HFF-Myc (cell line): Measurements from ENCODE around the gene TRPV6.

Experiments
- DNase-seq: peaks from one replicate; pipeline ENCODE4 v3.0.0-alpha.2; 2011; ENCODE audit warnings: low read depth; ENCODE audit errors: extremely low read depth
- H3K4me3 ChIP-seq: replicated peaks from 2 replicates; pipeline ENCODE4 v1.5.1; 2011; ENCODE audit warnings: low read depth, mild to moderate bottlenecking, control low read depth, low read length
- TF ChIP-seq, protein P1 (sequence below): IDR thresholded peaks from 2 replicates; pipeline ENCODE4 v1.5.1; 2012; ENCODE audit warnings: mild to moderate bottlenecking, low read depth, low read length, control low read depth; ENCODE audit errors: missing control alignments

The TRPV6 gene

DNA sequence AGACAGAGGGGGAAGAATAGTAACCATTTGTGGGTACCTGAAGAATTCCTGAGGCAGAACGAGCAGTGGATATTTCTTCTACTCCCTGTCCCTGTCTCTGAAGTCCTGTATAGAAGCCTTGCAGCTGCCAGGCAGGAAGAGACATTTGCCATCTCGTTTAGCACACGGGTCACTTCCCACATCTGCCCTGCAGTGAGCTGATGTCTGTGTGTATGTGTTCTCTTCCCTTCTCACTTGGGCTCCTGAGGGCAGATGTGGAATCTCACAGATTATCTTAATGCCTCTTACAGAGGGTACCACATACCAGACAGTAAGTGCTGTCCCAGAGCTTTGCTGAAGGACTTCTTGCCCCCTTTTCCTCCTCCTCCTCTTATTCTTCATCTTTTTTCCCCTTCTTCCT lies 14.1 kb upstream of the TRPV6 start:
- TF ChIP-seq, protein P1, sequence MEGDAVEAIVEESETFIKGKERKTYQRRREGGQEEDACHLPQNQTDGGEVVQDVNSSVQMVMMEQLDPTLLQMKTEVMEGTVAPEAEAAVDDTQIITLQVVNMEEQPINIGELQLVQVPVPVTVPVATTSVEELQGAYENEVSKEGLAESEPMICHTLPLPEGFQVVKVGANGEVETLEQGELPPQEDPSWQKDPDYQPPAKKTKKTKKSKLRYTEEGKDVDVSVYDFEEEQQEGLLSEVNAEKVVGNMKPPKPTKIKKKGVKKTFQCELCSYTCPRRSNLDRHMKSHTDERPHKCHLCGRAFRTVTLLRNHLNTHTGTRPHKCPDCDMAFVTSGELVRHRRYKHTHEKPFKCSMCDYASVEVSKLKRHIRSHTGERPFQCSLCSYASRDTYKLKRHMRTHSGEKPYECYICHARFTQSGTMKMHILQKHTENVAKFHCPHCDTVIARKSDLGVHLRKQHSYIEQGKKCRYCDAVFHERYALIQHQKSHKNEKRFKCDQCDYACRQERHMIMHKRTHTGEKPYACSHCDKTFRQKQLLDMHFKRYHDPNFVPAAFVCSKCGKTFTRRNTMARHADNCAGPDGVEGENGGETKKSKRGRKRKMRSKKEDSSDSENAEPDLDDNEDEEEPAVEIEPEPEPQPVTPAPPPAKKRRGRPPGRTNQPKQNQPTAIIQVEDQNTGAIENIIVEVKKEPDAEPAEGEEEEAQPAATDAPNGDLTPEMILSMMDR = no peak
- H3K4me3 ChIP-seq = no peak overlapping the region
- DNase-seq = no peak

DNA sequence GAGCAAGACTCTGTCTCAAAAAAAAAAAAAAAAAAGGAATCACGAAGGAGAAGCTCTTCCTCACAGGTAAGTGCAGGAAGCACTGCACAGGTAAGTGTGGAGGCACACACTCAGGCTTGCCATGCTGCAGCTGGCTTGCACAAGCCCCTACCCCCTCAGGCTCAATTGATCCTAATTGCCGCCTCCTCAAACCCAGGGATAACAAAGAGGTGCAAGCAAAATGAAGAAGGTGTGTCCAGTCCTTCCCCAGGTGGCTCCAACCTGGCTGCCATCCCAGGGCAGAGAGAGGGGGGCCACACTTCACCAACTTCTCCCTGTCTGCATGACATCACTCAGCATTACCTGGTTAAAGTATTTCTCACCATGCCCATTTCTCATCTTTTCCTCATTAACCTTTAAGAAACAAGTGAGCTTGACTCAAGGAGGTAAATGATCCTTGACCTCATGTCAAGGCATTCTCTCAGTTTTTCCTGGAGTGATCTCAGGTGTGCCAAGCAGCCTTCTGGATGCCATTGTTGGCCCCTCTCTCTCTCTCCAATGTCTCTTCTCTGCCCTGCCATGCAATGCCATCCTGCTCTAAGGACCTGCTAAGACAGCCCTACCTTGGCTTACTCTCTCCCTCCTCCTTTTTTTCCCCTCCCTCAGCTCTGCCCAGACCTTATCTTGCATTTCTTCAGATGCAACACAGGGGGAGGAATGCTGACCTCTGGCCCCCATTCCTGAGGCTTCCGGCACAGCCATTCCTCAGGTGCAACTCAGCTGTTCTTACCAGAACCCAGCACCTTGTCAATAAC lies 13.0 kb upstream of the TRPV6 start:
- no peak for DNase-seq
- TF ChIP-seq, protein P1 = no peak
- no peak overlapping the region for H3K4me3 ChIP-seq

DNA sequence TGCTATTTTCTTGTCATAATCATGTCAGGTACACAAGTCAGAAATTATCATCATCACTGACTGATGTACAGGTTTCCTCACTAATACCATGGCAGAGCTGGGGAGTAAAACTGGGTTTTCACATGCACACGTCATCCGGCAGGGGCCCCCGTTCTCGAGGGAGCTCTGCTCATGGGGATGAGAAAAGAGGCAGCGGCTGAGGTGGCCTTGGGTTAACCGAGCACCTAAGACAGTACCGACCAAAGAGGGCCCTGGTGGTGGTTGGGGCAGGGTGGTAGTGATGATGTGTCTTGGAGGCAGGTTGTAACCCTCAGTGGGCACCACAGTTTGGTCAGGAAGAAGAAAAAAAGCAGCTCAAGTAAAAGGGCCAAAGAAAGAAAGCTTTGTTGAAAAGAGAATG lies 12.1 kb upstream of the TRPV6 start:
- TF ChIP-seq, protein P1 = no peak
- DNase-seq = no peak
- no peak overlapping the region for H3K4me3 ChIP-seq

DNA sequence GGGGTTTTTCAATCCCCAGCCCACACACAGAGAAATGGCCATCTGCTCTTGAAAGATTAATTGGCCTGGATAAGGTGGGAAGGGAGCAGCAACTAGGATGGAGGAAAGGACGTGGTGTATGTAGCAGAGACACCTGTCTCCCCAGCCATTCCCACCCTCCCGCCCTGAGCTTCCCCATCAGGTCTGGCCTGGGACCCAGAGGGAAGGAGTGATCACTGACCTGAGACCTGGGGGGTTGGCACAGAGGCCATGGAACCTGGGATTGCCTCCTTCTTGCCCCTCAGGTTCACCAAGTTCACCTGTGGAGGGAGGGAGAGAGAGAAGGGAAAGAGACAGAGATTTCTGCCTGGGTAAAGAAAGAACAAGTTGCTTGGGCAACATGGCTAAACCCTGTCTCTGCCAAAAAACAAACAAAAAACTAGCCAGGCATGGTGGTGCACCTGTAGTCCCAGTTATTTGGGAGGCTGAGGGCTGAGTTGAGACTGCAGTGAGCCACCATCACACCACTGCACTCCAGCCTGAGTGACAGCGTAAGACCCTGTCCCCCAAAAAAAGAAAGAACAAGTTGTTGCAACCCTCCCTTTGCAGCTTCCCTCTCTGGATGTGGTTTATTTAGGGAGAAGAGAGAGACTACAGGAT lies 11.3 kb upstream of the TRPV6 start:
- TF ChIP-seq, protein P1 = no peak
- no peak for DNase-seq
- H3K4me3 ChIP-seq = no peak overlapping the region

- no peak for DNase-seq
- no peak overlapping the region for H3K4me3 ChIP-seq
- TF ChIP-seq, protein P1 = no peak
Measured at GRCh38 chr7:142896151-142896550, 10.6 kb upstream of the TRPV6 start.

- DNase-seq = no peak
- TF ChIP-seq, protein P1 = no peak
- no peak overlapping the region for H3K4me3 ChIP-seq
Measured at GRCh38 chr7:142894985-142895593, 9.5 kb upstream of the TRPV6 start.
